Measurements from ENCODE around the gene IL19. TPM values are rescaled to one million over a fixed set of nuclear protein-coding genes. Genes with fewer than 3 reads are reported as not detected.

The IL19 gene
- total and polyA plus RNA-seq, 2 experiments from 2014 or later: 0.37 TPM; not detected in 1

- H3K9me3 ChIP-seq (ENCODE audit: low read depth): peaks cover 7% of the 10 kb centered on the region
- H4K20me1 ChIP-seq (ENCODE audit: insufficient read depth, poor library complexity, severe bottlenecking): no peaks in the 10 kb centered on the region
- no peak overlapping the region for H3K4me3 ChIP-seq
- no peaks in the 10 kb centered on the region for H3K27me3 ChIP-seq
- H3K27ac ChIP-seq: no peak overlapping the region
- 75% methylated on average over 3 of the region's 3 CpGs for WGBS (ENCODE audit: low lambda C conversion rate, missing lambda C conversion rate)
- no peak for DNase-seq (ENCODE audit: low spot score)
- H3K9me2 ChIP-seq (replicated peaks; ENCODE audit: insufficient read depth): no peaks in the 10 kb centered on the region
- no peak for TF ChIP-seq EZH2phosphoT487 (IDR thresholded peaks at IDR 0.05; ENCODE audit: low read depth, severe bottlenecking, unreplicated experiment)
- no peak for TF ChIP-seq EZH2 (IDR thresholded peaks at IDR 0.05; ENCODE audit: borderline replicate concordance)
- TF ChIP-seq CTCF (IDR thresholded peaks at IDR 0.05; ENCODE audit: poor library complexity): no peak
- H3K36me3 ChIP-seq (replicated peaks; ENCODE audit: insufficient read depth, low read depth): no peaks in the 10 kb centered on the region
- H3K4me1 ChIP-seq (ENCODE audit: insufficient read depth): no peaks in the 10 kb centered on the region
- no peaks in the 10 kb centered on the region for H3K79me2 ChIP-seq
- no peak overlapping the region for H3K4me2 ChIP-seq
- no peak overlapping the region for H2AFZ ChIP-seq
Observed at GRCh38 chr1:206880314-206880713, 109.7 kb downstream of the IL19 start.

GRCh38 chr1:206882555-206882954 is 112.0 kb downstream of the IL19 start:
- Histone ChIP-seq H3K4me1 (ENCODE audit: insufficient read depth) (no peaks in the 10 kb centered on the region), H3K27me3 (peaks cover 6% of the 10 kb centered on the region), H3K4me2 (no peak overlapping the region), H3K36me3 (replicated peaks; ENCODE audit: insufficient read depth, low read depth) (no peaks in the 10 kb centered on the region), H3K79me2 (no peaks in the 10 kb centered on the region), H3K4me3 (no peak overlapping the region), H2AFZ (no peak overlapping the region), H4K20me1 (ENCODE audit: insufficient read depth, poor library complexity, severe bottlenecking) (no peaks in the 10 kb centered on the region), H3K9me3 (ENCODE audit: low read depth) (peaks cover 7% of the 10 kb centered on the region), H3K27ac (no peak overlapping the region), H3K9me2 (replicated peaks; ENCODE audit: insufficient read depth) (no peaks in the 10 kb centered on the region)
- DNase-seq (ENCODE audit: low spot score): no peak
- WGBS (ENCODE audit: low lambda C conversion rate, missing lambda C conversion rate): 69% methylated on average over 3 of the region's 3 CpGs
- TF ChIP-seq CTCF (IDR thresholded peaks at IDR 0.05; ENCODE audit: poor library complexity) (no peak), EZH2 (IDR thresholded peaks at IDR 0.05; ENCODE audit: borderline replicate concordance) (no peak), EZH2phosphoT487 (IDR thresholded peaks at IDR 0.05; ENCODE audit: low read depth, severe bottlenecking, unreplicated experiment) (no peak)

GRCh38 chr1:206883160-206883559 is 112.6 kb downstream of the IL19 start:
- Histone ChIP-seq H3K9me2 (replicated peaks; ENCODE audit: insufficient read depth) (no peaks in the 10 kb centered on the region), H3K4me1 (ENCODE audit: insufficient read depth) (no peaks in the 10 kb centered on the region)
- 97% methylated on average over 1 of the region's 1 CpG for WGBS (ENCODE audit: low lambda C conversion rate, missing lambda C conversion rate)

More at GRCh38 chr1:206883160-206883559, 112.6 kb downstream of the IL19 start:
- no peak overlapping the region for H2AFZ ChIP-seq
- peaks cover 5% of the 10 kb centered on the region for H3K9me3 ChIP-seq (ENCODE audit: low read depth)
- peaks cover 9% of the 10 kb centered on the region for H3K27me3 ChIP-seq
- no peaks in the 10 kb centered on the region for H4K20me1 ChIP-seq (ENCODE audit: insufficient read depth, poor library complexity, severe bottlenecking)
- no peak for DNase-seq (ENCODE audit: low spot score)
- no peaks in the 10 kb centered on the region for H3K79me2 ChIP-seq
- H3K4me2 ChIP-seq: no peak overlapping the region
- TF ChIP-seq EZH2phosphoT487 (IDR thresholded peaks at IDR 0.05; ENCODE audit: low read depth, severe bottlenecking, unreplicated experiment) (no peak), EZH2 (IDR thresholded peaks at IDR 0.05; ENCODE audit: borderline replicate concordance) (no peak), CTCF (IDR thresholded peaks at IDR 0.05; ENCODE audit: poor library complexity) (no peak)
- H3K27ac ChIP-seq: no peak overlapping the region
- H3K36me3 ChIP-seq (replicated peaks; ENCODE audit: insufficient read depth, low read depth): no peaks in the 10 kb centered on the region
- H3K4me3 ChIP-seq: no peak overlapping the region

Data from hepatocyte (in vitro differentiated cells).